Stomach (tissue), 9 donors: Measurements from ENCODE around the gene PIP5K1B. TPM values are rescaled to one million over a fixed set of nuclear protein-coding genes. Genes with fewer than 3 reads are reported as not detected.
A peak's percentile ranks its signal among the peaks of the same experiment; 100 is the strongest.

Source experiments
- DNase-seq, 2 donors: peaks; one replicate each; pipeline versions ENCODE4 v3.0.0 to v3.0.0-alpha.2; 2013 to 2019
- H3K27ac ChIP-seq, 5 donors: fragments of 200-600 bp in 4 of 5; sonication (generic) in 4 of 5; one replicate each; pipeline ENCODE4 v1.5.1; 2013 to 2019; ENCODE audit warnings: mild to moderate bottlenecking in 1 of 5, moderate library complexity in 1 of 5
- H3K27me3 ChIP-seq, 3 donors: fragments of 200-600 bp; sonication (generic); one replicate each; pipeline ENCODE4 v1.5.1; 2017 to 2019; ENCODE audit warnings: mixed run types in 1 of 3
- H3K36me3 ChIP-seq, 4 donors: fragments of 200-600 bp; sonication (generic); 1 replicate in 3 of 4; 2 replicates in 1 of 4; pipeline ENCODE4 v1.5.1; 2016 to 2019
- H3K4me1 ChIP-seq, 4 donors: fragments of 200-600 bp; sonication (generic); one replicate each; pipeline ENCODE4 v1.5.1; 2016 to 2019
- H3K4me3 ChIP-seq, 4 donors: fragments of 200-600 bp; sonication (generic) in 3 of 4; one replicate each; pipeline ENCODE4 v1.5.1; 2016 to 2019; ENCODE audit warnings: mild to moderate bottlenecking in 1 of 4
- H3K9me3 ChIP-seq, 4 donors: fragments of 200-600 bp; sonication (generic); one replicate each; pipeline ENCODE4 v1.5.1; 2016 to 2019
- EP300 ChIP-seq: sonication (generic); formaldehyde crosslinking; IDR thresholded peaks from one replicate; pipeline ENCODE4 v1.6.1; 2017; ENCODE audit warnings: antibody characterized with exemption
- POLR2A ChIP-seq, 4 donors: fragments of 450-650 bp; IDR thresholded peaks; one replicate each; pipeline ENCODE4 v1.6.1; 2016; ENCODE audit warnings: antibody characterized with exemption in 4 of 4, control low read depth in 2 of 4, mild to moderate bottlenecking in 1 of 4, moderate library complexity in 1 of 4
- POLR2AphosphoS5 ChIP-seq, 3 donors: sonication (generic); formaldehyde crosslinking; IDR thresholded peaks; one replicate each; pipeline ENCODE4 v1.6.1; 2016; ENCODE audit warnings: antibody characterized with exemption in 3 of 3
- WGBS, 5 donors: extraction: QIAGEN DNeasy Blood & Tissue Kit in 3 of 5; methylation state at CpG; one replicate each; pipeline versions ENCODE4 v1.1.5 to v1.1.7; 2013 to 2018; 5-methylcytosine and 5-hydroxymethylcytosine counted together
- intact Hi-C: fragments of 100-400 bp; cut with DNase I; formaldehyde crosslinking; loops from one replicate; pipeline ENCODE4 v1.15.1; 2023; ENCODE audit warnings: low total_unique reads
- polyA plus RNA-seq, 3 donors: library from polyadenylated mRNA; stranded (reverse); fragments of 200-250 nt; gene quantifications; one replicate each; pipeline ENCODE4 v1.2.3, GENCODE V29; 2013
- total RNA-seq, 5 donors: library from RNA; depleted of rRNA; stranded (reverse); fragments of >200 nt; gene quantifications; one replicate each; pipeline versions ENCODE4 v1.1.0 to v1.2.3, GENCODE V29; 2014 to 2016
- TF ChIP-seq, protein P1 (sequence below), 7 experiments: fragments of 450-650 bp in 4 of 7; fragments of 200-600 bp in 3 of 7; sonication (generic) in 3 of 7; IDR thresholded peaks; one replicate each; pipeline ENCODE4 v1.5.1; 2016 to 2019; ENCODE audit warnings: antibody characterized with exemption in 7 of 7, control low read depth in 2 of 7, mild to moderate bottlenecking in 1 of 7
- donor health status: healthy with polysubstance abuse.
- donor health status: Bipolar disorder and iron deficiency.
- donor health status: healthy.

PIP5K1B gene
- total and polyA plus RNA-seq, 8 donors, result 2.3 to 33.8 (median 16.6) TPM

DNA sequence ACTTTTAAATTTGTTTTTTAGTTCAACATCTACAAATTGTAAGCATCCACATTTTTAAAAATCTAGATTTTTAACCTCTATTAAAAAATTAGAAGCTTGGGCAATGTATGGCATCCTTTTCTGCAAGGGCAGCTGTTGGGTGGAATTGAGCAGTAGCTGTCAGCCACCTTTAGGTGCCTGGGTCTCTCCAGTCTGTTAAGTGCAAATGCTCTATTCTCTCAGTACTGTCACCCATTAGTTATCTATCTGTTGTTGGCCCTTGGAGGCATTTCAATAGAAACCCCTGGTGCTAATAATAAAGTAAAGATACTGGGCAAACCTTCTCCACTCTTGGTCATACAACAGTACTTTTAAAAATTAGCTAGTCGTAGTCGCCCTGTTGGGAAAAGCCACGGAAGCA is 63.6 kb downstream of the PIP5K1B start:
- no peak for DNase-seq
- H3K27ac ChIP-seq, result no peak overlapping the region
- H3K9me3 ChIP-seq, result no peaks in the 10 kb centered on the region
- H3K4me3 ChIP-seq, result no peak overlapping the region
- 86 to 96% (median 94%) methylated on average over 3 of the region's 3 CpGs for WGBS, 5 donors
- H3K36me3 ChIP-seq, result no peaks in the 10 kb centered on the region
- H3K4me1 ChIP-seq, result no peaks in the 10 kb centered on the region
- no peaks in the 10 kb centered on the region for H3K27me3 ChIP-seq
- intact Hi-C loops, result no loop called here
- TF ChIP-seq POLR2AphosphoS5 (IDR thresholded peaks at IDR 0.05), result no peak
- TF ChIP-seq, protein P1, sequence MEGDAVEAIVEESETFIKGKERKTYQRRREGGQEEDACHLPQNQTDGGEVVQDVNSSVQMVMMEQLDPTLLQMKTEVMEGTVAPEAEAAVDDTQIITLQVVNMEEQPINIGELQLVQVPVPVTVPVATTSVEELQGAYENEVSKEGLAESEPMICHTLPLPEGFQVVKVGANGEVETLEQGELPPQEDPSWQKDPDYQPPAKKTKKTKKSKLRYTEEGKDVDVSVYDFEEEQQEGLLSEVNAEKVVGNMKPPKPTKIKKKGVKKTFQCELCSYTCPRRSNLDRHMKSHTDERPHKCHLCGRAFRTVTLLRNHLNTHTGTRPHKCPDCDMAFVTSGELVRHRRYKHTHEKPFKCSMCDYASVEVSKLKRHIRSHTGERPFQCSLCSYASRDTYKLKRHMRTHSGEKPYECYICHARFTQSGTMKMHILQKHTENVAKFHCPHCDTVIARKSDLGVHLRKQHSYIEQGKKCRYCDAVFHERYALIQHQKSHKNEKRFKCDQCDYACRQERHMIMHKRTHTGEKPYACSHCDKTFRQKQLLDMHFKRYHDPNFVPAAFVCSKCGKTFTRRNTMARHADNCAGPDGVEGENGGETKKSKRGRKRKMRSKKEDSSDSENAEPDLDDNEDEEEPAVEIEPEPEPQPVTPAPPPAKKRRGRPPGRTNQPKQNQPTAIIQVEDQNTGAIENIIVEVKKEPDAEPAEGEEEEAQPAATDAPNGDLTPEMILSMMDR (IDR thresholded peaks at IDR 0.05), result no peak
- TF ChIP-seq POLR2A (IDR thresholded peaks at IDR 0.05), result no peak
- no peak for TF ChIP-seq EP300

DNA sequence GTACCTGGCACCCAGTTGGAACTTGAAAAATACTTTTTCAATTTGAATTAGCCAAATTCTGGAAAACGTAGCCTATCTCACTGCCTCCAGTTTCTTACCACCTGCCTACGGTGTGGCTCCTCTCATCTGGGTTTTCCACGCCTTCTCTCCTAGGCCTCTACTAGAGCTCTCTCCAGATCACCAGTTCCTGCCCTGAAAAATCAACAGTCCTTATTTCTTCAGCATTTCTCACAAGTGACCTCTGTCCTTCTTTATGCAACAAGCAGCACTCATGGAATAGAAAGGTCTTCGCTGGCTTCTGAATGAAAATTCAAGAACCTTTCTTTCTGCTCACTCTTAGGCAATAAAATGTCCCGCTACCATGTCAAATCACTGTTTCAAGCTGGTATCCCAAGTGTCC is 64.8 kb downstream of the PIP5K1B start:
- no peak overlapping the region for H3K27ac ChIP-seq
- no peak for TF ChIP-seq POLR2AphosphoS5 (IDR thresholded peaks at IDR 0.05)
- TF ChIP-seq, protein P1 (IDR thresholded peaks at IDR 0.05), result no peak
- intact Hi-C loops, result no loop called here
- no peaks in the 10 kb centered on the region for H3K27me3 ChIP-seq
- peak in 1 of 2 donors; percentile 65 for DNase-seq
- WGBS, 5 donors, result 71 to 87% (median 83%) methylated on average over 5 of the region's 5 CpGs
- H3K36me3 ChIP-seq, result no peaks in the 10 kb centered on the region
- H3K4me3 ChIP-seq, result no peak overlapping the region
- H3K4me1 ChIP-seq, result no peaks in the 10 kb centered on the region
- H3K9me3 ChIP-seq, result no peaks in the 10 kb centered on the region

DNA sequence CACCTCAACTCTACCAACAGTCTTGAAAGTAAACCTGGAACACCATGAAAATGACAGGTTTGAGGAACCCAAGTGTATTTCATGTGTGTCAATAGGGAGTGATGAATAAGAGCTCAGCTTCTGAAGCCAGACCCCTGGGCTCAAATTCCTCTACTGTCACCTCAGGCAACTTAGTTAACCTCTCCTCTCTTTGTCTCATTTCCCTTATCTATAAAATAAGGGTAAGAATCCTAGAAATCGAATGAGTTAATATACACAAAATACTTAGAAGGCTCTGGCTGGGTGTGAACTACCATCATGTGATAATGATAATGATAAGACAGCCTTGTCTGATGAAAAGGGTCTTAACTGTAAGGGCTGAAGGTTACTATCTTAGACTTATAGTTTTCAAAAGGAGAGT is 66.3 kb downstream of the PIP5K1B start:
- H3K4me3 ChIP-seq, result no peak overlapping the region
- 20 to 54% (median 42%) methylated on average over 1 of the region's 1 CpG for WGBS, 5 donors
- H3K4me1 ChIP-seq, result no peaks in the 10 kb centered on the region
- no peaks in the 10 kb centered on the region for H3K9me3 ChIP-seq
- intact Hi-C loops, result no loop called here
- no peak for DNase-seq
- TF ChIP-seq POLR2AphosphoS5 (IDR thresholded peaks at IDR 0.05) (no peak), POLR2A (IDR thresholded peaks at IDR 0.05) (no peak), EP300 (no peak)
- TF ChIP-seq, protein P1 (IDR thresholded peaks at IDR 0.05), result no peak
- no peaks in the 10 kb centered on the region for H3K27me3 ChIP-seq
- H3K36me3 ChIP-seq, result no peaks in the 10 kb centered on the region
- no peak overlapping the region for H3K27ac ChIP-seq

DNA sequence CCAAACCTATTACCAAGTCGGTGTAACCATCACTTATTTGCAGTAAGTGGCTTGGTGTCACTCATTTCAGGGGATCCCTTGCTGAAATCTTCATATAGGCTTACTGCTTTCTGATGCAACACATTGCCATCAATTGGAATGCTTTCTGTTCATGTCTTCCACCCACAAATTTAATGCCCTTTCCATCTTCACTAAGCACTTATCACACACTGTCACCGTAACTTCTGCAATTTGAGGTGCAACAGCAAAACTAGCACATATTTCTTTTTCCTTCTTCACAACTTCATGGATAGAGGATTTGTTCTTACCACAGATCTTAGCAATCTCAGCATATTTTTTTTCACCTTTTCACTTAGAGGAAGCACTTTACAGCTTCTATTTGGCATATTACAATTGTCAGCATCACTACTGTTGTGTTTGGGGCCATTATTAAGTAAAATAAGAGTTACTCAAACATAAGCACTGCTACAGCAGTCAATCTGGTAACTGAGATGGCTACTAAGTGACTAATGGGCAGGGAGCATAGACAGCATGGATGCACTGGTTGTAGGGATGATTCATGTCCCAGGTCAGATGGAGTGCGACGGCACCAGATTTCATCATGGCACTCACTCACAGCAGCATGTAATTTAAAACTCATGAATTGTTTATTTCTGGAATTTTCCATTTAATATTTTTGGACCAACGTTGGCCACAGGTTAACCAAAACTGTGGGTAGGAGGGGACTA is 70.1 kb downstream of the PIP5K1B start:
- Histone ChIP-seq H3K4me1 (peaks cover 7 to 15% (median 8%) of the 10 kb centered on the region in 4 donors), H3K4me3 (no peak overlapping the region), H3K9me3 (no peaks in the 10 kb centered on the region), H3K27me3 (no peaks in the 10 kb centered on the region), H3K36me3 (no peaks in the 10 kb centered on the region), H3K27ac (no peak overlapping the region)
- WGBS, 5 donors, result 83 to 89% (median 87%) methylated on average over 5 of the region's 5 CpGs
- DNase-seq, result no peak
- intact Hi-C loops, result no loop called here
- TF ChIP-seq POLR2A (IDR thresholded peaks at IDR 0.05) (no peak), EP300 (no peak), POLR2AphosphoS5 (IDR thresholded peaks at IDR 0.05) (no peak)
- TF ChIP-seq, protein P1 (IDR thresholded peaks at IDR 0.05), result no peak
